ENCODE measurements around the gene SLC19A2. TPM values are rescaled to one million over a fixed set of nuclear protein-coding genes. Genes with fewer than 3 reads are reported as not detected.

SLC19A2 gene
- total and polyA plus RNA-seq, 8 donors = 12.0 to 16.1 (median 13.9) TPM

DNA sequence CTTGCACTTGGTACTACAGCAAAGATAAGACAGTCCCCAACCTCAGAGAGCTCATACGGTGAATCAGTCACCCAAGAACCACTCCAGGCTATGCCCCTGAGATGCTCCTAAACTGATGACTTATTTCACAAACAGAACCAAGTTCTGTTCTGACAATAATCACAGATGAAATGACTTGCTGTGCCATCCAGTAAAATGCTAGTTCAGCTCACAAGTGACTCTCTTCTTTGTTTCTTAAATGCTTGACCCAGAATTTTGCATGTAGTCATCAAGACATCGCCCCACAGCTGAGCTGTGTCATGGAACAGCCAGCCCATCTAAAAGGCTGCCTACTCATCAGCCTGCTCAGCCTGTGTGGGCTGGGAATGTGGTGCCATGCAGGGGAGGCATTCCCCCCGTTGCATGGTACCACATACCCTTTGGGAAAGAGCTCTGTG lies 6.1 kb upstream of the SLC19A2 start:
- Histone ChIP-seq H3K4me3 (no peak overlapping the region), H3K27ac (no peak overlapping the region), H3K27me3 (no peaks in the 10 kb centered on the region), H3K9me3 (no peaks in the 10 kb centered on the region), H3K36me3 (no peaks in the 10 kb centered on the region), H3K4me1 (peaks cover 0 to 11% of the 10 kb centered on the region in 2 donors)
- TF ChIP-seq, protein P1, sequence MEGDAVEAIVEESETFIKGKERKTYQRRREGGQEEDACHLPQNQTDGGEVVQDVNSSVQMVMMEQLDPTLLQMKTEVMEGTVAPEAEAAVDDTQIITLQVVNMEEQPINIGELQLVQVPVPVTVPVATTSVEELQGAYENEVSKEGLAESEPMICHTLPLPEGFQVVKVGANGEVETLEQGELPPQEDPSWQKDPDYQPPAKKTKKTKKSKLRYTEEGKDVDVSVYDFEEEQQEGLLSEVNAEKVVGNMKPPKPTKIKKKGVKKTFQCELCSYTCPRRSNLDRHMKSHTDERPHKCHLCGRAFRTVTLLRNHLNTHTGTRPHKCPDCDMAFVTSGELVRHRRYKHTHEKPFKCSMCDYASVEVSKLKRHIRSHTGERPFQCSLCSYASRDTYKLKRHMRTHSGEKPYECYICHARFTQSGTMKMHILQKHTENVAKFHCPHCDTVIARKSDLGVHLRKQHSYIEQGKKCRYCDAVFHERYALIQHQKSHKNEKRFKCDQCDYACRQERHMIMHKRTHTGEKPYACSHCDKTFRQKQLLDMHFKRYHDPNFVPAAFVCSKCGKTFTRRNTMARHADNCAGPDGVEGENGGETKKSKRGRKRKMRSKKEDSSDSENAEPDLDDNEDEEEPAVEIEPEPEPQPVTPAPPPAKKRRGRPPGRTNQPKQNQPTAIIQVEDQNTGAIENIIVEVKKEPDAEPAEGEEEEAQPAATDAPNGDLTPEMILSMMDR (IDR thresholded peaks at IDR 0.05) = no peak
- ATAC-seq = peak; percentile 25
- intact Hi-C loops (cut with DNase I) = no loop called here
- DNase-seq = no peak

DNA sequence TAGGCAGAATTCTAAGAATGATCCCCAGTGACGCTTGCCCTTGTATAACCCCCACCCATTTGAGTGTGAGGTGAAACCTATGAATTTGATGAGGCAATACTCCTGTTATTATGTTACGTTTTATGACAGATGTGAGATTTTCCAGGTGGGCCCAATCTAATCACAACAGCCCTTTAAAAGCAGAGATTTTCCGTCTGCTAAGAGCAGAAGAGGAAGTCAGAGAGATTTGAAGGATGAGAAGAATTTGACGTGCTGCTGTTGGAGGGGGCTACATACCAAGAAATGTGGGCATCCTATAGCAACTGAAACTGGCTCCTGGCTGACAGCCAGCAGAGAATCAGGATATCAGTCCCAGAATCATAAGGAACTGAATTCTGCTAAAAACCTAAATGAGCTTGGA lies 2.4 kb upstream of the SLC19A2 start:
- Histone ChIP-seq H3K36me3 (no peaks in the 10 kb centered on the region), H3K4me3 (no peak overlapping the region), H3K4me1 (peaks cover 0 to 37% of the 10 kb centered on the region in 2 donors), H3K9me3 (no peaks in the 10 kb centered on the region), H3K27ac (no peak overlapping the region), H3K27me3 (no peaks in the 10 kb centered on the region)
- no peak for DNase-seq
- ATAC-seq = no peak
- TF ChIP-seq, protein P1 (IDR thresholded peaks at IDR 0.05) = no peak
- intact Hi-C loops (cut with DNase I) = no loop called here

DNA sequence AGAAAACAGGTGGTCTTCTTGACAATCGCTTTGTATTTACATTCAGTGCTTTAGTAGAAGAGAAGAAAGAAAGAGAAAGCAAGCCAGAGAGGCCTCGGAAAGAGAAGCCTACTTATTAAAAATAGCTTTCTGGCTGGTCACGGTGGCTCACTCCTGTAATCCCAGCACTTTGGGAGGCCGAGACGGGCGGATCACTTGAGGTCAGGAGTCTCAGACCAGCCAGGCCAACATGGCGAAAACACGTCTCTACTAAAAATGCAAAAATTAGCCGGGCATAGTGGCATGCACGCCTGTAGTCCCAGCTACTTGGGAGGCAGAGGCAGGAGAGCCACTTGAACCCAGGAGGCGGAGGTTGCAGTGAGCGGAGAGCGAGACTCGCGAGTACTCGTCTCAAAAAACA lies 1.8 kb upstream of the SLC19A2 start:
- Histone ChIP-seq H3K4me1 (peaks cover 0 to 41% of the 10 kb centered on the region in 2 donors), H3K36me3 (no peaks in the 10 kb centered on the region), H3K27ac (peak overlapping the region in 1 of 2 donors; percentile 97), H3K4me3 (no peak overlapping the region), H3K9me3 (no peaks in the 10 kb centered on the region), H3K27me3 (no peaks in the 10 kb centered on the region)
- intact Hi-C loops (cut with DNase I) = no loop called here
- DNase-seq = peak in 1 of 4 donors; percentile 45
- ATAC-seq = no peak
- TF ChIP-seq, protein P1 (IDR thresholded peaks at IDR 0.05) = no peak

DNA sequence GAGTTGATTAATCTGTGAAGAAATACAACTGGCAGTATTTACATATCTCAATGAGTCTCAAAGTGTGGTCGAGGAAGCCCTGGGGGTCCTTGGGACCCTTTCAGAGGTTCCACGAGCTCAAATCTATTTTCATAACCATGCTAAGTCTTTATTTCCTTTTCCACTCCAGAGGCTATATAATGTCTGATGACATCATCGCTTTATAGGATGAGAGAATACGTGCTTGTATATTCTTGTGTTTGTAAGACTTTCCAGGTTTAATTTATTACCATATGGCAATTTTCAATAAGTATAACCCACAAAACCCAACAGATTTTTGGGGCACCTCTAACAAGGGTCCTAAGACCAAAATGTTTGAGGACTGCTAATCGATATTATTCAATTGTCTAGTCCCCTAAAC lies 1.4 kb upstream of the SLC19A2 start:
- intact Hi-C loops (cut with DNase I) = no loop called here
- H3K27ac ChIP-seq = peak overlapping the region; percentile 96 to 97
- DNase-seq = no peak
- peak overlapping the region in 1 of 2 donors; percentile 95 for H3K4me3 ChIP-seq
- ATAC-seq = no peak
- no peaks in the 10 kb centered on the region for H3K27me3 ChIP-seq
- no peaks in the 10 kb centered on the region for H3K36me3 ChIP-seq
- peaks cover 0 to 41% of the 10 kb centered on the region in 2 donors for H3K4me1 ChIP-seq
- H3K9me3 ChIP-seq = no peaks in the 10 kb centered on the region
- TF ChIP-seq, protein P1 (IDR thresholded peaks at IDR 0.05) = no peak

DNA sequence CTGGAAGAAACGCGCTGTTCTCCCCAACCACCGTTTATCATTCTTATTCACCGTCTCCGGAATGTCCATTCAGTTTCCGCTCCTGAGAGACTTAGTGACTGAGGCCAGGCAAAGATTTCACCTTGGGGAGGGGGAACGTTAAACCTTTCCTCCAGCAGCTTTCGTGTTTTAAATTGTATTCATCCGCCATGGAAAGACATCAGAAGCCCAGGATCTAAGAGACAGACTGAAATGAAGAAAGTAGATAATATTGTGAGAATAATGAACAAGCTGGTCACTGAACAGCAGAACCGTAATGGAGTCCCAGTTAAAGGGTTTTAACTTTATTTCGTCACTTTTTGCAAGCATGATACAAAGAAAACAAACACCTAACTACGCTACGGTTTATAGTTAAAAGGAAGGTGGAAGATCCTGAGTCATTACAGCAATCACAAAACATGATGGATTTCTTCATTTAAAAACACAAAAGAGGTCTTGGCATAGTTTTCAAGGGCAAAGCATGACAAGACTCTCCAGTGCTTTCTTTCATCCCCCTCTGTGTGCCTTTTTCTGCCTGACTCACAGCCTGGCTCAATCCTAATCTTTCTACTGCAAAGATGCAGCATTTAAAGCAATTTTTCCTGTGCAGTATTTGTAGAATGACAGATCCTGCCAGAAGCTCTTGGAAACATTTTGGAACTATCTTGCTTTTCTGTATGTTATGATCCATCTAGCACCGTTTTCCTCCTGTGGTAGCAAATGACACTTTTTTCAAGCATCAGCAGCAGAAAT lies 722 bp upstream of the SLC19A2 start:
- intact Hi-C loops (cut with DNase I) = no loop called here
- ATAC-seq = no peak
- no peaks in the 10 kb centered on the region for H3K27me3 ChIP-seq

More for the DNA sequence above, 722 bp upstream of the SLC19A2 start:
- H3K27ac ChIP-seq = peak overlapping the region; percentile 96 to 97
- TF ChIP-seq, protein P1 (IDR thresholded peaks at IDR 0.05) = no peak
- no peaks in the 10 kb centered on the region for H3K9me3 ChIP-seq
- no peaks in the 10 kb centered on the region for H3K36me3 ChIP-seq
- H3K4me1 ChIP-seq = peaks cover 0 to 41% of the 10 kb centered on the region in 2 donors
- H3K4me3 ChIP-seq = peak overlapping the region; percentile 24 to 95
- peak in 1 of 4 donors; percentile 36 for DNase-seq
